HG02610 (cell line): Measurements from ENCODE around the gene XPO6.

Experiments
- ATAC-seq: cut with Tn5 transposase; IDR thresholded peaks from one replicate; pipeline ENCODE4 v1.9.1; 2021; ENCODE audit warnings: mild to moderate bottlenecking, moderate library complexity; ENCODE audit not compliant: unreplicated experiment

XPO6 gene

DNA sequence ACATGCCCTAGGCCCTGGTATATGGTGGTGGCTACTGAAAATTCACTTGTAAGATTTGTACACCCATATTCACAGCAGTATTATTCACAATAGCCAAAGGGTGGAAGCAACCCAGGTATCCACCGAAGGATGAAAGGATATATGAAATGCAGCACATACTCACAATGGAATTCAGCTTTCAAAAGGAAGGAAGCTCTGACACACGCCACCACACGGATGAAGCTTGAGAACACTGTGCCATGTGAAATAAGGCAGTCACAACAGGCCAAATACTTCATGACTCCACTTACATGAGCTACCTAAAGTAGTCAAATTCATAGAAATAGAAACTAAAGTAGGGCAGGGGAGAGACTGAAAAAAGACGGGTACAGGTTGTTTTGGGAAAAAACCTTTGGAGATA is 2.9 kb downstream of the XPO6 start:
- ATAC-seq = no peak

DNA sequence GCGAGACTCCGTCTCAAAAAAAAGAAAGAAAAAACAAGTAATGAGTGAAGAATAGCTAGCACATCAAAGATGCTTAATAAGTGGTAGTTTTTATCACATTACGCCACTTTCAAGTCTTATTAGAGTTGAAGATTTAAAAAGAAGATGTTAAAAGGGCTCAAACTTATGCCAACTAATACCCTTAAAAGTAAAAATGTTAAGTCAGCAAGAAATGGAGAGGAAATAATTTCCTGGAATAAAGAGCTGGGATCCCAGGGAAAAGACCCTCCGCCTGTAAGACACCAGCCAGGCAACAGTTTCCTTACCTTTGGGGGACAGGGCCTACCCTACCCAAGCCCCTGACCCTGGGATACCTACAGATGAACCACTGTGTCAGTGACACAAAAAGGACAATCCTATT is 3.6 kb downstream of the XPO6 start:
- no peak for ATAC-seq

DNA sequence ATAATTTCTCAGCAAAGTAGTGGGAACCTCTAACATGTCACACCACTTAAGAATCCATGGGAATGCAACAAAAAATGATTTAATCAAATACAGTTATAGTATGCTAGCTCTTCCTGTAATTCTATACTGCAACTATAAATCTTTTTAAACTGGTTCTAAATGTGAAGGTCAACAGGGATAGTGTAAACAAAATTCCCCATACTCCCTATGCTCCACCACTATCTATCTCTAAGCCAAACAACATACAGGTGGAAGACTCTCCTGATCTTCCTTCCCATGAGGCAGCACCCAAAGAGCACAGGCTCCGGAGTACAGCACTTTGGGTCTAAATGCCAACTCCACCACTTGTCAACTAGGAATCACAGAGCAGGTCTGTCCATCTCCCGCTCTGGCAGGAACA is 4.4 kb downstream of the XPO6 start:
- ATAC-seq = no peak

DNA sequence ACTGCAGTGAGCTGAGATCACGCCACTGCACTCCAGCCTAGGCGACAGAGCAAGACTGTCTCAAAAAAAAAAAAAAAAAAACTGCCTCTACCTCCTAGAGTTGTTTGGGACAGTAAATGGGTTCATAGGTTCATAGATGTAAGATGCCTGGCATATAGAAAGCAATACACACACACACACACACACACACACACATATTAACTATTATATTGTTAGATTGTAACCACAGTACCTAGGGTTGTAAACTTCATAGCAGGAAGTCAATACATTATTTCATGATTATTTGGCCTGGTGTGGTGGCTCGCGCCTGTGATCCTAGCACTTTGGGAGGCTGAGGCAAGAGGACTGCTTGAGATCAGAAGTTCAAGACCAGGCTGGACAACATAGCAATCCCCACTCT is 5.8 kb downstream of the XPO6 start:
- no peak for ATAC-seq

DNA sequence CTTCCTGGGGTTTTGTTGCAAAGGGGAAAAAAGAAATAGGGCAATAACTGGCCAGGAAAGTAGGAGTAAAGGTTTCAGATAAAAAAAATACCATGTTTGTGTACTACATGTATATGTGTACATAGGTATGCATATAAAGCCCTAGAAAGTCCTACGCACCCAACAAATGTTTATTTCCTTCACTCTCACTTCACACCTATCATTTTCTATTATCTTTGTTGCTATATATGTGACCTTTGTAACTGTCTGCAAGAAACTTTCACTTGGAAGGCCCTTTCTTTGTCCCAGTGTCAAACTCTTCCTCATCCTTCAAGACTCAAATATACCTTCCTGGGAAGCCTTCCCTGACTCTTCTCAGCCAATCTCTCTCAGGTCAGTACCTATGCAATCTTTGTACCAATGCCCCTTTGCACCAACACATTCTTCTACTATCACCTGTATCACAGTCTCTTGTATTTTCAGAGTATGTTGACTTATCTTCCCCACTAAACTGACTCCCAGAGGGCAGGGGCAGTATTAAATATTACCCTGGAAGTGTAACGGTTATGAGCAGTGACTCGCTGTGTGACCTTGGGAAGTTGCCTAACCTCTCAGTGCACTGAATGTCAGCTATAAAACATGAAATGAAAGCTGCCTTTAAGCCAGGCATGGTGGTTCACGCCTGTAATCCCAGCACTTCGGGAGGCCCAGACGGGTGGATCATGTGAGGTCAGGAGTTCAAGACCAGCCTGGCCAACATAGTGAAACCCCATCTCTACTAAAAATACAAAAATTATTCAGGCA is 6.5 kb downstream of the XPO6 start:
- ATAC-seq = no peak

DNA sequence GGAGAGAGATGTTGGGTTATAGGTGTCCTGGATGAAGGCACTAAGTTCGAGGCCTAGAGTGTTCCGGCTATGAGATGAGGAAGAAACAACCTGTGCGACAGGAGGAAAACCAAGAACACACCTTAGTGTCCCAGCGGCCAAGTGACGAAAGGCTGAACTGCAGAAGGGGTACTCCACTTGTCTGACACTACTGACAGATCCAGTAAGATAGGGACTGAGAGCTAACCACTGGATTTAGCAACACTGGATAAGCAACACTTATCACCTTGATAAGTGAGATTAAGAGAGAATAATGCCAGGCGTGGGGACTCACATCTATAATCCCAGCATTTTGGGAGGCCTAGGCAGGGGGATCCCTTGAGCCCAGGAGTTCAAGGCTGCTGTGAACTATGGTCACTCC is 7.1 kb downstream of the XPO6 start:
- ATAC-seq = no peak

DNA sequence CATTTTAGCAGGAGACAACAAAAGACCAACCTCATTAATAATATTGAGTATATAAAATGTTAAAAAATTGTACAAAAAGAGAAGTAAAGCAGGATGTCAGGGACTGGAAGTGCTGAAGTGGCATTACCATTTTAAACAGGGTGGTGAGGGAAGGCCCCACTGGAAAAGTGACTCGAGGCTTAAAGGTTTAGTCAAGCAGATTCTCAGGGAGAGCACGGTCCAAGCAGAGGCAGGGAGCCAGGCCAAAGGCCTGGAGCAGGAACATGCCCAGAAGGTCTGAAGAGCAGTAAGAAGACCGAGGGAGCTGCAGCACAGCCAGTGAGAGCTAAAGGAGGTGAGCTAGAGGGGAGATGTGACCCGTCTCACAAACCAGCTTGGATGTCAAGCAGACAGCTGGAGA is 7.6 kb downstream of the XPO6 start:
- no peak for ATAC-seq

DNA sequence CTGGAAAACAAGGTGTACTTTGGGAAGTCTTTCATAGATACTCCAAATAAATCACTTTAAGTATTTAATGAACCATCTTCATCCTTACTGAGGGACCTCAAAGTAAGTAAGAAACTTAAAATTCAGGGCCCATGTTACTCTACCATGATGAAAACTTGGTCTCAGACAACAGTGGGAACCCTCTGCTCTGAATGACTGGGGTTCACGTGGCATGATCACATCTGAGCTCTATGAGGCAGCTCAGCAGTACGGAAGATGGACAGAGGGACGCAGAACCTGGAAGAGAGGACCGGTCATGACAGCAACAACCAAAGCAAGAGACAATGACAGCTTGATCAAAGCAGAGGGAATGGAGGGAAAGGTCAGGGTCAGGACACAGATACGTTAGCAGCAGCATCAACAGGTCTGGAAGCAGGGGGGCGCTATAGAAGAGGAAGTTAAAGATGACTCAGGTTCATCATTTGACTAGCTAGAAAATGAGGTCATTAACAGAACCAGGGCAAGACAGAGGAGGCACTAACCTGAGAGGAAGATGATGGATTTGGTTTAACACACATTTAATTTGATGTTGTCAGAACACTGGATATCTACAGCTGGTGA is 9.5 kb downstream of the XPO6 start:
- no peak for ATAC-seq

DNA sequence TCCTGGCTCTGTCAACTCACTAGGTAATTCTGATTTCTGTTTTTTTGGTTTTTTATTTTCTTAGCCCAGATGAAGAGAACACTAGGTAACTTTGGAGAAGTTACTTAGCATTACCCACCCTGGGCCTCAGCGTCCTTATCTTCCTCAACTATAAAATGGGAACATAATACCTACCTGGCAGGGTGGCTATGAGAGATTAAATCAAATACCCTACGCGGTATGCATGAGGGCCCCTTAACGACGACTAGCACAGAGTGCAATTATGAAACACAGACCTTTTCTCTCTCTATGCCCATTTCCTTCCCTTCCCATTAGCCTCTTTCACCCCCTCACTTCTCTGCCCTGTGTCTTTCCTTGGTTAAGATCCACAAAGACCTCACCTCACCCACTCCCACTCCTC is 11.1 kb downstream of the XPO6 start:
- ATAC-seq = no peak

DNA sequence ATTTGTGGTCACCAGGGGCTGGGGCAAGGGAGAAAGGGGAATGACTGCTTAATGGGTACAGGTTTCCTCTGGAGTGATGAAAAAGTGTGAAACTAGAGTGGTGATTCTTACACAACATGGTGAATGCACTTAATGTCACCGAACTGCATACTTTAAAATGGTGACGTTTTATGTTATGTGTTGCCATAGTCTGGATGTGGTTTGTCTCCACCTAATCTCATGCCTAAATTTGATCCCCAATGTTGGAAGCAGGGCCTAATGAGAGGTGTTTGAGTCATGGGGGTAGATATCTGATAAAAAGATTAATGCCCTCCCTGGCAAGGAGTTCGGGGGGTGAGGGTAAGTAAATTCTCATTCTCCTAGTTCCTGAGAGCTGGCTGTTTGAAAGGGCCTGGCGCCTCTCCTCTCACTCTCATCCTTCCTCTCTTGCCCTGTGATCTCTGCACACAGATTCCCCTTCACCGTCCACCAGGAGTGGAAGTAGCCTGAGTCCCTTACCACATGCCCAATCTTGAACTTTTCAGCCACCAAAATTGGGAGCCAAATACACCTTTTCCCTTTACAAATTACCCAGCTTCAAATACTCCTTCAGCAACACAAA is 15.3 kb downstream of the XPO6 start:
- no peak for ATAC-seq

DNA sequence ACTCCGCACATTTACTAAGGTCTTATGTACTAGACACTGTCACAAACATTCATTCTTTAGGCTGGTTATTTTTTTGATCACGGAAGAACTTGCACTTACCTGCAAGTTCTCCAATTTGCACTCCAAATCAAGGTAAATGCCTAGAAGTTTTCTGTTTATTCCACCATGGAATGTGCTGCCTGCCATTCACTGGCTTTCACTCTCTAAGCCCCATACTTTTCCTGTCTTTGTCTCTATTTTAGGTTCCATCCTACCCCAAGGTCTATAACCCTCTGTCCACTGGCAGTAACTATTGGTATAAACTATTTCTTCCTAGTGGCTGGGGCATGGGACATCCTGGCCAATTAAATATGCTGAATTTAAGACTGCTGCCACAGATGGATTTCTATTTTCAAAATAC is 15.9 kb downstream of the XPO6 start:
- no peak for ATAC-seq

DNA sequence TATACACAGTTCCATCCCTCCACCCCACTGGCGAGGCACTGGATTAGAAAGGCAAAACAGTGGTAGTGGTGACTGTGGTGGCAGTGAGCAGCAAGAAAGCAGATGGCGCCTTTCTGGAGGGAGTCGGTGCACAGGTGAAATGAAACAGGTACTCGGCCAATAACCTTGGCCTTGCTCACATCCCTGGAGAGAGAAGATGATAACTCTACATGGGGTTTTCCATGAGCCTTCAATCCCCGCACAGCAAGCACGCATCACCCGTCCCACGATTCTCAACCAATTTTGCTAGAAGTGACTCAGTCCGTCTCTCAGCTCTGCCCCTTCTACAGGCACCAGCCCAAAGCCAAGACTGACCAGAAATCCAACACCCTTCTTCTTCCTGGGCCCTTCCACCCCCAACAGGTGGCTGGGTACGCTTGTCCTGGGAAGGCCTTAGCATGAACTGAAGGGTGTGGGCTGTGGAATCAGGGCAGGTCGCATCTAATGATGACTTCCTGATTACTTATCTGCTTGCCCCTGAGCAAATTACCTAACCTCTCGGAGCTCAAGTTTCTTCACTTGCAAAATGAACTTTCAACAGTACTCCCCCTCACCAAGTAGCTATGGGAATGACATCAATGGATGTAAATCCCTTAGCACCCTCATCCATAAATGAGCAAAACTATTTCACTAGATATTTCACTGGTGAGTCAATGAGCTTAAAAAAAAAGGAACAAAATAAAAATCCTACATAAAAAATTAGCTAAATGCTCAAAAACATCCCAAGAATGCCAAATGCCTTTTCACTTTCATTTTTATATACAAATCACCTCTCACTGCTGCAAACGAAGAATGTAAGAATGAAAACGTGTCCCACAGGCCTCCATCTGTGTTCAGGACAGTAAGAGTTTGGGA is 18.0 kb downstream of the XPO6 start:
- peak; percentile 17 for ATAC-seq

DNA sequence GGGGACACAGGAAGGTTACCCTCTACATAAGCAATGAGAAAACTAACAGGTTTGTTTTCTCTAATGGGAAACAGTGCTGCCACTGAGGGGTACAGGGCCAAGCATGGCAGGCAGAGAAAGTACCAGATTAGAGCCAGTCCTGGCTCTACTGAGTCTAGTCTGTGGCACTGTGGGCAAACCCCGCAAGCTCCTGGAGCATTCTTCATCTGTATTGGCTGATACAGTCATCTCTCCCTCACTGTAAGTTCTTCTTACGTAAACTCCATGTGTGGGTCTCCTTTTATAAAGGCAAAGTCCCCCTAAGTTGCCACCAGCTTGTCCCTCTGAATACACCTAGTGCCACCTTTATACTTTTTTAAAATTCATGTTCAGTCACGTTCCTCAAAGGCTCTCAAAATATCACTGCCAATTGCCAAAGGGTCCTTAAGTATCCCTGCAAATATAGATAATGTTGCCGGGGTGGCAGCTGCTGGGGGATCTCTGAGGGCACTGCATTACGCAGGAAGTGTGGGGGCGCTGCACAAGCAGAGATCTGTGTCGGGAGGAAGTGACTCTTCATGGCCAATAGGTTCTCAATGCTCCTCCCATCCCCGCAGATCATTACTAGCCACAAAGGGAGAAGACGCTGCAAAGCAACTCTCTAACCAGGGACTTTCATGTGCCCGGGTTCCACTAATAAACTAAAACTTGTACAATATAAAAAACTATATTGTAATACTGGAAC is 18.8 kb downstream of the XPO6 start:
- peak; percentile 62 for ATAC-seq

DNA sequence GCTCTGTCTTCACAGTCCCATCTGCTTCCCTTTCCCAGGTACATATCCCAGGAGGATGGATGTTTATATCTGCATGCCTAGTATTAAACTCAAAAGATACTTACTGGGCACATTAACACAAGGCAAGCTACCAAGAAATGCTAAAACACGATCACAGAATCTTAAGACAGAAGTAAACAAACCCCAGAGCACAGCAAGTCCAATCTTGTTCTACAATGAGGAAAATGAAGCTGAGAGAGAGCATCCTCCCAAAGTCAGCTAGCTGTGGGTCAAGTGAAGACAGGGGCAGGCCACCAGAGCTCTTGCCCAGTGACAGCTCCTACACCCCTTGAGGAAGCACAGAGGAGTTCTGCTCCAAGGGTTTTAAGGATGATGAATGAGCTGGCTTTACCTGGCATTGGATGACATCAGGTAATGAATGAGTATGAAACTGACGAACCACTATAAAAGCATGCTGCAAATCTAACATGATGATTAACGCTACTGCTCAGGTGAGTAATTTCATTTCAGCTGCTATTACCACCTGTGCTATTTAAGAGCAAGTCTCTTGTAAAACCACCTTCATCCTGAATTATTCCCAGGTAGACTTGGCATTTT is 20.3 kb downstream of the XPO6 start:
- ATAC-seq = no peak

DNA sequence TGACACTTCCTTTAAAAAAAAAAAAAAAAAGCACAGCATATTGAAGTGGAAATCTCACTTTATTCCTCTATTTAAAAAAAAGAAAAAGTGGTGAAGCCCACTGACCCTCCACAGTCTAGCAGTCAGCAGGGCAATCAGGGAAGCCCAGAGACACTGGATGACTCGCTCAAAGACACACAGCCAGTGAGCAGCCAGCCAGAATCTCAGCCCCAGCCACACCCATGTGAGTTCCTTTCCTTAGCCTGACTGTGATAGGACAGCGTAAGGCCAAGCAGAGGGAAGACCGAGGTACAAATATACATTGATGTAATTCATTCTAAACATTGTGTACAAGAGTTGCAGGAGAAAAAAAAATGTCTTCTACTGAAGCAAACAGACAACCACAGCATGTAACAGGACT is 22.5 kb downstream of the XPO6 start:
- ATAC-seq = no peak

DNA sequence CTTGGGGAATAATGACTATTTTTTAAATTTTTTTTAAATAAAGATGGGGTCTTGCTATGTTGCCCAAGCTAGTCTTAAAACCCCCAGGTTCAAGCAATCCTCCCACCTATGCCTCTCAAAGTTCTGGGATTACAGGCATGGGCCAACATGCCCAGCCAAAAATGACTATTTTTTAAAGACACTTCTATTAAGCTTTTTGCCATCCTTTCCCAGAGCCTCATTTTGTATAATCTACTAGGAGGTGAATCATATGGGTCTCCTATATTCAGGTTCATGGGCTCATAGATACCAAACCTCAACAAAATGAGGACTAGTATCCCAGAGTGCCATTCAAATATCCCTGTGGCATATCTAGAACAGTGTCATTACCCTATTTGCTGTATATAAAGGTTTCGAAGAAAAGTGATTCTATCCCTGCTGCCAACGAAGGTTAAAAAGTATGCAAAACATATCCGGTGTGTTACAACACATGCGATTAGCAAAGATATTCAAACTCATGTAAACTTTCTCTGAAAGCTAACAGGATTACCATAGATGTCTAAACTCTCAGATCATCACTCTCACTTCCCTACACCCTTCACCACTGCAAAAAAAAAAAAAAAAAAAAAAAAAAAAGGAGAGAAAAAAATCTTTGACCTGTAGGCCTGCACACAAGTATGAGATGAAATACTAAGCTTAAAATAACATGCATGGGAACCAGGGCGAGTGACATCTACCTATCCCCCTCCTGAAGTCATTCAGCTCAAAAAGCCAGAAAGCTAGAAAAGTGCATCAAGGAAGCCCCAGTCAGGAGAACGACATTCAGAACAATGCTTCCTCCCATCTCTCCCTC is 23.5 kb downstream of the XPO6 start:
- ATAC-seq = peak; percentile 48

DNA sequence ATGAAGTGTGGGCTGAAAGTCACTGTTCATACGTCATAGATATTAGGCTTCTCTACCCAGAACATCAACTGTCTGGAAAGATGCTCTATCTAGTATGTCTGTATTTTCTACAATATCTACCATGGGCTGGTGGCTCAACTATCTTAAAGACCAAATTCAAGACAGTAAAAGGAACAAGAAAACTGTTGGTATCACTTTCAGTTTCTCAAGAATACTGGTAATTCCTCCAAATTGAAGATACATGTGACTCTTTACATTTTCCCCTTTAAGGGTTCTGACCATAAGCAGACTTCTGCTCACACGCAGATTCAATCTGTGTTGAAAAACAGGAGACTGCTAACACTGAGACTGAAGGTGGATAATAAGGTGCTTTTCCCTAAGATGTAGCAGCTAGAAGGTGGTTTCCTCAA is 24.2 kb downstream of the XPO6 start:
- ATAC-seq = peak; percentile 42

DNA sequence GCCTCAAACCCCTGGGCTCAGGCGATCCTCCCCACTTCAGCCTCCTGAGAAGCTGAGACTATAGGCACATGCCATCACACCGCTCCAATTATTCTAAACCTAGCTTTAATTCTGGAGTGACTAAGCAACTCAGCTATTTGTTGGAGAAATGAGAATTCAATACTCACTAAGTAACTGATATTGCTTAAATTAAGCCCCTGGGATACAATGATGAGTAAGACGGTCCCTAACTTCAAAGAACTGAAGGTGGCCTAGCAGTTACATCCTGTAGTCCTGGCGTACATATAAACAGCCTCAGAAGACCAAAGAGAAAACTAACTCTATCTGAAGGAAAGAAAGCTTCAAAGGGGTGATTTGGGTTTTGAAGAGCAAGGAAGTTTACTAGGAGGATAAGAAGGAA is 25.0 kb downstream of the XPO6 start:
- ATAC-seq = peak; percentile 27

DNA sequence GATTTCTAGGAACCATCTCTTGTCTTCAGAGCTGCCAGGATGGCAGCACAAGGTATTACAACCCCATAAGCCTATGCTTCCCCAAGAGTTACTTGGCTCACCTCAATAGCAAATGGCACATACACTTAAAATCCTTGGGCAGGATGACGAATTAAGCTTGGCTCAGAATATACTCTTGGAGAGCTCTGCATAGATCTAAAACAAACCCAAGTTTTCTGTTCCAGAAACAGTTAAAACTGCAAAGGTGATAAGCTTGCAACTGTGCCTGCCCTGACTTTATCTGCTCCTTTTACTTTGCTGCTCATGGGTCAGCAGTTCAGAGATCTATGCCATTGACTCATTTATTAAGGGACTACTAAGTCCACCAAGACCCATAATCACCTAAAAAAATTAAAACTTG is 26.1 kb downstream of the XPO6 start:
- no peak for ATAC-seq

DNA sequence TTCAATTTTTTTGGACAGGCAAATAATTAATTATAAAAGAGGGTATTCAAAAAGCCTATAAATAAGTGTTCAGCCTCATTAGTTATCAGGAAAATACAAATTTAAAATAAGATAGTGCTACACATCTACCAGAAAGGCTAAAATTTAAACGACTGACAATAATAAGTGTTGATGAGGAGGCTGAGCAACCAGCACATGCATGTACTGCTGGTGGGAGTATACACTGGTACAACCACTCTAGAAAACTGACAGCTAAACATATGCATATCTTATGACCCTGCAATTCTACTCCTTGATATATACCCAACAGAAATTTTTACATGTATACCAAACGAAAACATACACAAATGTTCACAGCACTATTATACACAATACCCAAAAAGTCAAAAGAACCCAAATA is 27.1 kb downstream of the XPO6 start:
- no peak for ATAC-seq
